GM19035 (cell line): Measurements from ENCODE around the gene ZNF182.
"Not testable (repeated sequence)": the region's sequence is repeated elsewhere in the genome, so short reads cannot be mapped to it uniquely, and the experiment has no call there.

Experiments
- ATAC-seq: cut with Tn5 transposase; IDR thresholded peaks from one replicate; pipeline ENCODE4 v1.9.1; 2021; ENCODE audit not compliant: unreplicated experiment

ZNF182 gene

GRCh38 chrX:48003758-48004457 lies at the start of gene ZNF182:
ZNF182 (minus strand) TSS chrX:48003989; CDS start chrX:48002609, 1,380 bp downstream.
- peak; percentile 94 for ATAC-seq

- no peak for ATAC-seq
These were observed 43.1 kb upstream of the ZNF182 start for GRCh38 chrX:48046846-48047245.

GRCh38 chrX:48045410-48046311 lies 41.9 kb upstream of the ZNF182 start:
- ATAC-seq, result no peak

- ATAC-seq, result no peak
These were observed 39.3 kb upstream of the ZNF182 start for GRCh38 chrX:48043056-48043455.

- no peak for ATAC-seq
These were observed 32.1 kb upstream of the ZNF182 start for GRCh38 chrX:48035891-48036290.

DNA sequence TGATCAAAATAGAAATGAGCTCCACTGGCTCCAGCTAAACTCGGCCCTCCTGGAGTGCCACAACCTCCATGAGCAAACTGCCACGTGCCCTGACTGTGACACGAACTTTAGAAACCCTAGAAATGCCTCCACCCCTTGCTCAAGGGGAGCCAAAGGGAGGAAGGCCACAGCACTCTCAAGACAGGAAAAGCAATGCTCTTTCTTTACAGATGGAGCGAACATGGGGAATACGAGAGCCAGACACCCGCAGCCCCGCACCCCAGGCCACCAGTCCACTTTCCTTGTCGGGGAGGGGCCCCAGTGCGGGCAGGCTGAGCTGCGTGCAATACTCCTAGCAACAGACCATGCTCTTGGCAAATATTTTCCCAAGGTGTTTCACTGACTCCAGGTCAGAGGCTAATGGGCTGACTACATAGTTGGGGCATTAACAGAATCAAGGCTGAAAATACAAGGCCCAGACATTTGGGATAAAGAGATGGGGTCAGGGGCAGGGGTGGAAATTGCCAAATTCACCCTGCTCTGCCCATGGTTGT lies 26.9 kb upstream of the ZNF182 start:
- not testable (repeated sequence) for ATAC-seq

DNA sequence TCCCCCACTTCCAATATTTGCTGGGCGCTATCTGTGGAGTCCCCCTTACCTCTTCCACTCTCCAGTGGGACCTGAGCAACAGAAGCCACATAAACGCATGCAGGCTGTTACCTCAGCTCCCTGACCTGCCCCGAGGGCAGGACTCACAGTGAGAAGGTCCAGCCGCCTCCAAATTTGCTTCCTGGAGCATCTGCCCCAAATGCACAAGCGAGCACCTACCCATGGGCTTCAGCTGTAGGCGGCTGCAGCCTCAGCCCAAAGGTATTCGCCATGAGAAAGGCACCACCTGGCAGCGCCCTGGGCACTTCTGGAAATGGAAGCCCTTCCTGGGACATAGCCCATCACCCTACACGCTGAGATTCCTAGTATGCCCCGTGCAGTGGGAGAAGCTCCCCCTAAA lies 26.4 kb upstream of the ZNF182 start:
- no peak for ATAC-seq

DNA sequence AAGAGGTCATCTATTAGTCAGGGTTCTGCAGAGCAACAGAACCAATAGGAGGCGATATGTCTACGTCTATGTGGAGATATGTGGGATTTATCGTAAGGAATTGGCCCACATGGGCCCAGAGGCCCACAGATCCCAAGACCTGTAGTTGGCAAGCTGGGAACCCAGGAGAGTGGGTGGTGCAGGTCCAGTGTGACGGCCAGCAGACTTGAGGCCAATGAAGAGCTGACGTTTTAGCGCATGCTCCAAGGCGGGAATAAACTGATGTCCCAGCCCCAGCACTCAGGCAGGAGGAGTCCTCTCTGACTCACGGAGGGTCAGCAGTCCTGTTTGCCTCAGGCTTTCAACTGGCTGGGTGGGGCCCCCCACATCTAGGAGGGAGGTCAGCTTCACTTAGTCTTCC lies 24.3 kb upstream of the ZNF182 start:
- no peak for ATAC-seq

- not testable (repeated sequence) for ATAC-seq
These were observed 23.8 kb upstream of the ZNF182 start for GRCh38 chrX:48027545-48027944.

GRCh38 chrX:48025561-48025960 lies 21.8 kb upstream of the ZNF182 start:
- ATAC-seq, result no peak

GRCh38 chrX:48022738-48023137 lies 18.9 kb upstream of the ZNF182 start:
- ATAC-seq, result no peak

GRCh38 chrX:48022100-48022499 lies 18.3 kb upstream of the ZNF182 start:
- ATAC-seq, result no peak

DNA sequence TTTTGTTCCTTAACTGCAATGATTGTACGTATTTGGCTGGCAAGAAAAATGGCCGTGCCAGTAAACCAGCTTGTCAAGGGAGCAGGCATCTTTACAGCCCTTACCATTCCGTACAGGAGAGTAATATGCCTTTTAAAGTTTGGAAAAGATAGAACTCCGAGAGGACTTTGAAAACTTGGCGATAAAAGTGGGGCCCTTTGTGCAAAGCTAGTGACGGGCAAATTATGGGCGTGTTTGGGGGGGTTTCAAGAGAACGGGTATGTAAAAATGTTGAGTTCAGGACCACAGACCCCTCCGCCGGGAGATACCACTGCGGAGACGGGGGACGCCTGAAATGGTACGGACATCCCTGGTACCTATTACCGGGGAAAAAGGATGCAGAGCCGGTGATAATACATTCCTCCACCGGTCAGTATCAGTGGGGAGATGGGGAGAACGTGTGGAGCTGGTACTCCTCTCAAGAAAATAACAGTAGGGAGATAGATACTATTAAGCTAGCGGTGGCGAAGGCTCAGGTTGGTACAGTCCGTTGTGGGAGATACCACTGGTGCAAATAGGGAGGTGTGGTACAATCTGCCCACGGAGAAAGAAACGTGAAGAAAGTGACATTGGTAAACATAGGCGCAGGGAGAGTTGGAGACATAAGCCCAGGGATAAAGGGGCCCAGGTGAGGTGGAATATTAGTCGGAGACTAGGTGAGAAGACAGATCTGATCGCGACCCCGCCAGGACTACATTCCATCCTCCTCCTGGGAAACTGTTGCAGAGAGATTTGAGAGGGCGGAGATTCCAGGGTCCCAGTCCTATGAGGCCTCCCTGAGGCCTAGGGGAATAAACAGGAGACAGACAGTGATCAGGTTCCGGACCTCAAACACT lies 17.5 kb upstream of the ZNF182 start:
- peak; percentile 83 for ATAC-seq

DNA sequence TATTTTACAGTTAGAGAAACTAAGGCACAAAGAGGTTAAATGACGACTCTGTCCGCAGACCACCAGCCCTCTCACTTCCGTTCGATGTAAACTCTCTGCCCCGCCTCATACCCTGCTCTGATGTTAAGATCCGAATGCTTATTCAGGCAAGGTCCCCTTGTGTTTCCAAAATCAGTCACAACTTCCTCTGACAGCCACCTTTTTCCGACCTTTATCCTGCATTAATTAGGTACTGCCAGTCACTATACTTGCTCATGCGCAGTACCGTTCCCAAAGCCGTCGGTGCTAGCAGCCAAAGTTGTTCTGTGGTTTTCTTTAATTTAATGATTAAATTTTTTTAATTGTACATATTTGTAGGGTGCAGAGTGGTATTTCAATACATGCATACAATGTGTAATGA lies 16.7 kb upstream of the ZNF182 start:
- ATAC-seq, result not testable (repeated sequence)

DNA sequence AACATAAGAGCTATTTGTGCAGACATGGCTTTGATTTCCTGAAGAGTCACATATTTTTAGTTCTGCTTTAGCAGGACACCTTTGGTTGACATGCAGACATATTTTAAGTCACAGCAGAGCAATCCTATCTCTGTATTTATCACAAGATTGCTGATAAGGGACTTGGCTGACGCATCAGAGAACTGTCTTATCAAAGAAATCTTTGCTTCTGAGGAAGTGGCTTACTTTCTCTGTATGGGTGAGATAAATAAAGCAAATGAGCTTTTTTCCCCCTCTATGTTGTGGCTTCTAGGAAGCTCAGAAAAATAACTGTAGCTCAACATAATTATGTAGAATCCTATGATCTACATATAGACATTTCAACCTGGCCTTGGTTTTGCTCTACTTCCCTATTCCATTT lies 16.1 kb upstream of the ZNF182 start:
- ATAC-seq, result not testable (repeated sequence)

DNA sequence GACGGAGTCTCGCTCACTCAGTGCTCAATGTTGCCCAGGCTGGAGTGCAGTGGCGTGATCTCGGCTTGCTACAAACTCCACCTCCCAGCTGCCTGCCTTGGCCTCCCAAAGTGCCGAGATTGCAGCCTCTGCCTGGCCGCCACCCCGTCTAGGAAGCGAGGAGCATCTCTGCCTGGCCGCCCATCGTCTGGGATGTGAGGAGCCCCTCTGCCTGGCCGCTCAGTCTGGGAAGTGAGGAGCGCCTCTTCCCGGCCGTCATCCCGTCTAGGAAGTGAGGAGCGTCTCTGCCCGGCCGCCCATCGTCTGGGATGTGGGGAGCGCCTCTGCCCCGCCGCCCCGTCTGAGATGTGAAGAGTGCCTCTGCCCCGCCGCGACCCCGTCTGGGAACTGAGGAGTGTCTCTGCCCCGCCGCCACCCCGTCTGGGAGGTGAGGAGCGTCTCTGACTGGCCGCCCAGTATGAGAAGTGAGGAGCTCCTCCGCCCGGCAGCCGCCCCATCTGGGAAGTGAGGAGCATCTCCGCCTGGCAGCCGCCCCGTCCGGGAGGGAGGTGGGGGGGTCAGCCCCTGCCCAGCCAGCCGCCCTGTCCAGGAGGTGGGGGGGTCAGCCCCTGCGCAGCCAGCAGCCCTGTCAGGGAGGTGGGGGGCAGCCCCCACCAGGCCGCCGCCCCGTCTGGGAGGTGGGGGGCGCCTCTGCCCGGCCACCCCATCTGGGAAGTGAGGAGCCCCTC lies 13.0 kb upstream of the ZNF182 start:
- not testable (repeated sequence) for ATAC-seq

DNA sequence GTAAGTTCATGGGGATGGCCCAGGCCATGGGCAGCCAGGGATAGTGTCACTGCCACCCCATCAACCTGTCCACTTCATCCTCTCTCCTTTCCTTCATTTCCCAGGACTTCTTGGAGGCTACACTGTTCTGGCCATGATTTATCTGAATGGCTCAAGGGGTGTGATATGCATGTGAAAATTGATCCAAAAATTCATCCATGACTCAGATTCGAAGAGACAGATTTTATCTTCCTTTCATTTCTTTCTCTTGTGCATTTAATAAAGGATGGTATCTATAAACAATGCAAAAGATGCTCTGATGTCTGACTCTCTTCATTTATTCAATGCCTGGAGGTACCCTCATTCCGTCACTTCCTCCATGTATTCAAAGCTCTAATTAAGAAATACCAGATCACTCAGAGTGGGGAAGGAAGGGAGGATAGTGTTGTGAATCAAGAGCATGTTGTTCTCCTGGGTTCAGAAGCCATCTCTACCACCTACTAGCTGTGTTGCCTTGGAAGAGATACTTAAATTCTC lies 5.7 kb upstream of the ZNF182 start:
- ATAC-seq, result not testable (repeated sequence)

DNA sequence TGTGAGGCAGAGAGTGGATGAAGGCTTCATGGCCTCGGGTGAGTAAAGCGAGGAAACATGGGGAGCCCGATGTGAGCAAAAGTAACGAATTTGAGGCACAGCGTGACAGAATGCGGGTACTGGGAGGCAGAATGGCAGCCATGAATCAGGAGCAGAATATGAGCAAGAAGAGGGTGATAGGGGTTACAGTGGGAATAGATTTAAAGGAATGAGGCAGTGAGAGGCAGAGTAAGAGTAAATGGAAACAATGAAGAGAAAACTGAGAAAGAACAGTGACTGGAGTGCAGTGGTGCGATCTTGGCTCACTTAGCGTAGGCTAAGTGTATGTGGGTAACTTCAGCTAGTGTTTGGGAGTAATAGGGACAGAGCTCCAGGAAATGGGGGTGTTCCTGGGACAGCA lies 2.9 kb upstream of the ZNF182 start, which contains the start of gene SPACA5:
Gene SPACA5, plus strand, starts transcription at position 301 of the 400 bp plus-strand sequence. CDS start 815 bp downstream, outside the sequence.
- not testable (repeated sequence) for ATAC-seq

- no peak for ATAC-seq
These were observed 427 bp downstream of the ZNF182 start for GRCh38 chrX:48003367-48003757.

GRCh38 chrX:48002929-48003328 lies 860 bp downstream of the ZNF182 start:
- no peak for ATAC-seq
